AG04450 (cell line): ENCODE data around the gene ZP1. TPM values are rescaled to one million over a fixed set of nuclear protein-coding genes. Genes with fewer than 3 reads are reported as not detected.

Source experiments
- CTCF ChIA-PET: fragments of 300-600, 350-600 bp; formaldehyde crosslinking; extraction: SDS; loops from one replicate; lab custom pipeline; 2022; ENCODE audit warnings: antibody characterized with exemption, inconsistent platforms; lab: Charles Lee
- POLR2A ChIA-PET: fragments of 350-600 bp; formaldehyde crosslinking; extraction: SDS; loops from one replicate; lab custom pipeline; 2021; ENCODE audit warnings: antibody characterized with exemption, inconsistent platforms; lab: Yijun Ruan, JAX
- DNase-seq: peaks from one replicate; pipeline ENCODE4 v3.0.0-alpha.2; 2011; ENCODE audit warnings: low read depth, low spot score
- H3K27ac ChIP-seq: one replicate; pipeline ENCODE4 v1.5.1; 2012; ENCODE audit warnings: low read depth, low read length, control low read depth
- H3K27me3 ChIP-seq: one replicate; pipeline ENCODE4 v1.6.0; 2012; ENCODE audit warnings: low read length; ENCODE audit not compliant: control insufficient read depth, insufficient read depth
- H3K4me3 ChIP-seq: 2 replicates; pipeline ENCODE4 v1.5.1; 2011; ENCODE audit warnings: mild to moderate bottlenecking, low read depth, low read length, control low read depth
- H3K9me3 ChIP-seq: 2 replicates; pipeline ENCODE4 v1.5.1; 2012; ENCODE audit warnings: low read length; ENCODE audit not compliant: control insufficient read depth, insufficient read depth
- CTCF ChIP-seq: IDR thresholded peaks from 2 replicates; pipeline ENCODE4 v1.5.1; 2011; ENCODE audit warnings: low read depth, low read length, control low read depth, inconsistent platforms
- polyA plus RNA-seq: library from polyadenylated mRNA; depleted of rRNA; stranded (reverse); fragments of >200 nt; gene quantifications from 2 replicates; pipeline ENCODE4 v1.2.3, GENCODE V29; 2011

Gene ZP1
- polyA plus RNA-seq, 1 experiment = 0.48 TPM

GRCh38 chr11:60848714-60849151 lies 18.6 kb upstream of the ZP1 start:
- ChIA-PET POLR2A (no interaction called here), CTCF (interaction anchor here (0.9 to 1.3 kb wide), 2 partner anchors 39 to 51 kb away, joined by 3 to 6 read pairs; no protein-coding TSS in a partner anchor)
- H3K27me3 ChIP-seq = no peaks in the 10 kb centered on the region
- TF ChIP-seq CTCF = no peak
- peaks cover 3% of the 10 kb centered on the region; the same call in 1 of the 2 replicates for H3K9me3 ChIP-seq
- H3K4me3 ChIP-seq = no peak overlapping the region
- no peak for DNase-seq
- H3K27ac ChIP-seq = no peak overlapping the region

GRCh38 chr11:60849641-60850520 lies 17.5 kb upstream of the ZP1 start:
- peaks cover 3% of the 10 kb centered on the region for H3K27me3 ChIP-seq
- H3K9me3 ChIP-seq = peaks cover 3% of the 10 kb centered on the region; the same call in 1 of the 2 replicates
- no peak overlapping the region for H3K27ac ChIP-seq
- TF ChIP-seq CTCF = no peak
- no peak for DNase-seq
- CTCF ChIA-PET = interaction anchor here (0.9 kb wide), 1 partner anchor 50 kb away, joined by 6 read pairs; no protein-coding TSS in a partner anchor
- POLR2A ChIA-PET = no interaction called here
- no peak overlapping the region for H3K4me3 ChIP-seq

GRCh38 chr11:60851327-60852104 lies 15.8 kb upstream of the ZP1 start:
- Histone ChIP-seq H3K9me3 (peaks cover 3% of the 10 kb centered on the region; the same call in 1 of the 2 replicates), H3K27me3 (peaks cover 5% of the 10 kb centered on the region), H3K4me3 (no peak overlapping the region), H3K27ac (no peak overlapping the region)
- no peak for DNase-seq
- TF ChIP-seq CTCF = no peak
- POLR2A ChIA-PET = no interaction called here
- CTCF ChIA-PET = interaction anchor here (1.7 kb wide), 1 partner anchor 48 kb away, joined by 4 read pairs; no protein-coding TSS in a partner anchor

- no peak for TF ChIP-seq CTCF
- Histone ChIP-seq H3K9me3 (peaks cover 3% of the 10 kb centered on the region; the same call in 1 of the 2 replicates), H3K27ac (no peak overlapping the region), H3K27me3 (peaks cover 5% of the 10 kb centered on the region), H3K4me3 (no peak overlapping the region)
- no peak for DNase-seq
- ChIA-PET POLR2A (no interaction called here), CTCF (interaction anchor here (1.7 kb wide), 1 partner anchor 47 kb away, joined by 4 read pairs; no protein-coding TSS in a partner anchor)
Observed at GRCh38 chr11:60852117-60852981, 15.0 kb upstream of the ZP1 start.
